CD14-positive monocyte (primary cell): ENCODE data around the gene SLC43A2. TPM values are rescaled to one million over a fixed set of nuclear protein-coding genes. Genes with fewer than 3 reads are reported as not detected.
"Not testable (repeated sequence)": the region's sequence is repeated elsewhere in the genome, so short reads cannot be mapped to it uniquely, and the experiment has no call there.

Experiments
- DNase-seq, 3 donors: peaks; one replicate each; pipeline ENCODE4 v3.0.0-alpha.2; 2011 to 2022
- H2AFZ ChIP-seq: 2 replicates; pipeline ENCODE4 v1.6.0; 2012; ENCODE audit warnings: mild to moderate bottlenecking, low read depth, low read length, inconsistent platforms; ENCODE audit not compliant: insufficient read depth, poor library complexity, severe bottlenecking
- H3K27ac ChIP-seq, 2 donors: 1 replicate in 1 of 2; 2 replicates in 1 of 2; pipeline ENCODE4 v1.5.1; 2012 to 2013; ENCODE audit warnings: low read length in 2 of 2, control low read depth in 1 of 2, inconsistent platforms in 1 of 2, low read depth in 1 of 2, mild to moderate bottlenecking in 1 of 2
- H3K27me3 ChIP-seq, 2 donors: one replicate each; pipeline versions ENCODE4 v1.6.0 to v1.6.1; 2011 to 2013; ENCODE audit warnings: low read length in 2 of 2; ENCODE audit not compliant: control insufficient read depth in 2 of 2, insufficient read depth in 2 of 2
- H3K36me3 ChIP-seq, 2 donors: replicated peaks in 1 of 2; 1 replicate in 1 of 2; 2 replicates in 1 of 2; pipeline versions ENCODE4 v1.5.1 to v1.6.1; 2012 to 2013; ENCODE audit warnings: low read length in 2 of 2, control low read depth in 1 of 2, inconsistent platforms in 1 of 2, mild to moderate bottlenecking in 1 of 2; ENCODE audit not compliant: insufficient read depth in 2 of 2, control insufficient read depth in 1 of 2
- H3K4me1 ChIP-seq, 2 donors: 1 replicate in 1 of 2; 2 replicates in 1 of 2; pipeline versions ENCODE4 v1.5.1 to v1.6.1; 2012 to 2013; ENCODE audit warnings: low read length in 2 of 2, control low read depth in 1 of 2, inconsistent platforms in 1 of 2, mild to moderate bottlenecking in 1 of 2, moderate library complexity in 1 of 2; ENCODE audit not compliant: insufficient read depth in 2 of 2, control insufficient read depth in 1 of 2
- H3K4me2 ChIP-seq: replicated peaks from 2 replicates; pipeline ENCODE3; 2012; ENCODE audit warnings: low read length, moderate library complexity, mild to moderate bottlenecking; ENCODE audit not compliant: poor library complexity, severe bottlenecking; ENCODE audit errors: extremely low read depth
- H3K4me3 ChIP-seq, 3 experiments: fragments of 200-600 bp in 1 of 3; sonication (generic) in 1 of 3; replicated peaks in 1 of 3; 1 replicate in 2 of 3; 2 replicates in 1 of 3; pipeline ENCODE4 v1.5.1; 2011 to 2013; ENCODE audit warnings: low read length in 3 of 3, mild to moderate bottlenecking in 3 of 3, control low read depth in 2 of 3, low read depth in 2 of 3, inconsistent platforms in 1 of 3, moderate library complexity in 1 of 3
- H3K79me2 ChIP-seq: 2 replicates; pipeline ENCODE4 v1.6.0; 2012; ENCODE audit warnings: mild to moderate bottlenecking, control low read depth, inconsistent platforms, low read length, moderate library complexity; ENCODE audit not compliant: insufficient read depth
- H3K9ac ChIP-seq: 2 replicates; pipeline ENCODE4 v1.6.0; 2017; ENCODE audit warnings: low read length, mild to moderate bottlenecking; ENCODE audit not compliant: insufficient read depth, poor library complexity, severe bottlenecking
- H3K9me3 ChIP-seq, 2 donors: replicated peaks in 1 of 2; 1 replicate in 1 of 2; 2 replicates in 1 of 2; pipeline versions ENCODE4 v1.5.1 to v1.6.1; 2012 to 2013; ENCODE audit warnings: low read length in 2 of 2, control low read depth in 1 of 2; ENCODE audit not compliant: control insufficient read depth in 1 of 2, insufficient read depth in 1 of 2
- H4K20me1 ChIP-seq: 2 replicates; pipeline ENCODE4 v1.6.0; 2012; ENCODE audit warnings: mild to moderate bottlenecking, low read length, control low read depth, moderate library complexity; ENCODE audit not compliant: insufficient read depth
- H3K27ac Mint-ChIP-seq, 7 donors: one replicate each; pipeline ENCODE4 v1.8.0; 2020; ENCODE audit warnings: mild to moderate bottlenecking in 7 of 7, mixed read lengths in 7 of 7, moderate library complexity in 6 of 7, inconsistent platforms in 2 of 7
- H3K27me3 Mint-ChIP-seq, 3 donors: one replicate each; pipeline ENCODE4 v1.8.0; 2021 to 2022; ENCODE audit warnings: low read depth in 3 of 3, mild to moderate bottlenecking in 3 of 3, mixed read lengths in 3 of 3, moderate library complexity in 3 of 3, inconsistent platforms in 1 of 3
- H3K36me3 Mint-ChIP-seq, 2 donors: one replicate each; pipeline ENCODE4 v1.8.0; 2020; ENCODE audit warnings: mixed read lengths in 2 of 2, inconsistent platforms in 1 of 2, mild to moderate bottlenecking in 1 of 2
- H3K4me1 Mint-ChIP-seq: one replicate; pipeline ENCODE4 v1.8.0; 2020; ENCODE audit warnings: mild to moderate bottlenecking, mixed read lengths
- H3K4me3 Mint-ChIP-seq, 2 donors: one replicate each; pipeline ENCODE4 v1.8.0; 2020; ENCODE audit warnings: mild to moderate bottlenecking in 2 of 2, mixed read lengths in 2 of 2, moderate library complexity in 1 of 2
- H3K9me3 Mint-ChIP-seq, 7 donors: one replicate each; pipeline ENCODE4 v1.8.0; 2020 to 2022; ENCODE audit warnings: mixed read lengths in 7 of 7, mild to moderate bottlenecking in 6 of 7, moderate library complexity in 6 of 7, inconsistent platforms in 2 of 7
- WGBS: methylation state at CpG from one replicate; pipeline ENCODE4 v1.1.5; 2013; ENCODE audit warnings: missing lambda C conversion rate; ENCODE audit not compliant: insufficient coverage; 5-methylcytosine and 5-hydroxymethylcytosine counted together
- intact Hi-C, 2 donors: fragments of 100-400 bp; cut with micrococcal nuclease; formaldehyde crosslinking; loops; one replicate each; pipeline versions ENCODE4 v1.15.0 to v1.15.1; 2023
- polyA plus RNA-seq, 3 donors: library from polyadenylated mRNA; depleted of rRNA in 1 of 3; unstranded in 2 of 3; stranded (reverse) in 1 of 3; fragments of 300-500 nt in 2 of 3; fragments of >200 nt in 1 of 3; fragmentation: Illumina TruSeq in 2 of 3; gene quantifications; 1 replicate in 2 of 3; 2 replicates in 1 of 3; pipeline ENCODE4 v1.2.3, GENCODE V29; 2012 to 2021
- TF ChIP-seq, protein P1 (sequence below): fragments of 200-600 bp; IDR thresholded peaks from one replicate; pipeline ENCODE4 v1.8.0; 2022; ENCODE audit warnings: antibody characterized with exemption, mild to moderate bottlenecking

Gene SLC43A2
- polyA plus RNA-seq, 3 donors, result 115 to 151 (median 117) TPM

DNA sequence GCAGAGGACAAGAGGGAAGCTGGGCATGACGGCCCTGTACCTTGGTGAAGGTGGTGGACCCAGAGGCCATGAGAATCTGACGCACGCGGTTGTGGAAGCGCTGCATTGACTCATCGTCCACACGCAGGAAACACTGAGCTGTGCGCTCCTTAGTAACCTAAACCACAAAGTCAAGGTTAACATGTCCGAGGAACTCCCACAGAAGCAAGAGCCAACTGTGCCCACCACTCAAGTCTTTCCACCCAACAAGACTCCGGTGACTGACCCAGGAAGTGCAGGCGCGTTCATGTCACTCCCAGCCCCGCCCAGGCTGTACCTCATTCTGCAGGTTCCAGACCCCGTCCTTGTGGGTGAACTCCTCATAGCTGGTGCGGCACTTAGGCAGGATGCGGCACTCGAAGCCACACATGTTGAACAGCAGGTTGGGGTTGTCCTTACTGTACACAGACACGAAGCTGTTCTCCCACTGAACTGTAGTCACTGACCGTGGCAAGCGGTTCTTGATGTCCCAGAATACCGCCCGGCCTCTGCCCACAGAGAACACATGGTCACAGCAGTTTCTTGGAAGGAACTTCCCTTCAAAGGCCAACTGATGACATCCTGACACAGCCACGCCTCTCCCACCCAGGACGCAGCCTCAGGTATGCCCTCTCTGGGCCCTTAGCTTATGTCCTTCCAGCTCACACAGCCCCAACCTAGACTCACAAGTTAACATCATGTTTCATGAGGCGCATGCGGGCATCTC is 44.6 kb upstream of the SLC43A2 start:
- Mint-ChIP-seq H3K27ac (peak overlapping the region in 3 of 7 donors; percentile 10 to 71 (median 42)), H3K9me3 (no peaks in the 10 kb centered on the region), H3K27me3 (peaks cover 0 to under 1% (median 0%) of the 10 kb centered on the region in 3 donors), H3K4me1 (peaks cover 6% of the 10 kb centered on the region), H3K4me3 (no peak overlapping the region), H3K36me3 (peaks cover 89 to 97% of the 10 kb centered on the region in 2 donors)
- no peak for DNase-seq
- no peaks in the 10 kb centered on the region for H3K4me1 ChIP-seq
- H3K36me3 ChIP-seq, result peaks cover 80 to 99% of the 10 kb centered on the region in 2 donors
- H4K20me1 ChIP-seq, result peaks cover 86% of the 10 kb centered on the region
- H3K9me3 ChIP-seq, result no peaks in the 10 kb centered on the region
- TF ChIP-seq, protein P1, sequence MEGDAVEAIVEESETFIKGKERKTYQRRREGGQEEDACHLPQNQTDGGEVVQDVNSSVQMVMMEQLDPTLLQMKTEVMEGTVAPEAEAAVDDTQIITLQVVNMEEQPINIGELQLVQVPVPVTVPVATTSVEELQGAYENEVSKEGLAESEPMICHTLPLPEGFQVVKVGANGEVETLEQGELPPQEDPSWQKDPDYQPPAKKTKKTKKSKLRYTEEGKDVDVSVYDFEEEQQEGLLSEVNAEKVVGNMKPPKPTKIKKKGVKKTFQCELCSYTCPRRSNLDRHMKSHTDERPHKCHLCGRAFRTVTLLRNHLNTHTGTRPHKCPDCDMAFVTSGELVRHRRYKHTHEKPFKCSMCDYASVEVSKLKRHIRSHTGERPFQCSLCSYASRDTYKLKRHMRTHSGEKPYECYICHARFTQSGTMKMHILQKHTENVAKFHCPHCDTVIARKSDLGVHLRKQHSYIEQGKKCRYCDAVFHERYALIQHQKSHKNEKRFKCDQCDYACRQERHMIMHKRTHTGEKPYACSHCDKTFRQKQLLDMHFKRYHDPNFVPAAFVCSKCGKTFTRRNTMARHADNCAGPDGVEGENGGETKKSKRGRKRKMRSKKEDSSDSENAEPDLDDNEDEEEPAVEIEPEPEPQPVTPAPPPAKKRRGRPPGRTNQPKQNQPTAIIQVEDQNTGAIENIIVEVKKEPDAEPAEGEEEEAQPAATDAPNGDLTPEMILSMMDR, result no peak
- no peak overlapping the region for H3K4me2 ChIP-seq
- no peaks in the 10 kb centered on the region for H3K27me3 ChIP-seq
- WGBS, result 84% methylated on average over 26 of the region's 26 CpGs
- no peak overlapping the region for H3K9ac ChIP-seq
- H3K4me3 ChIP-seq, result no peak overlapping the region
- intact Hi-C loops, result loop anchor here (5.0 to 10.0 kb wide), 3 partner anchors 34 to 112 kb away; no protein-coding TSS in a partner anchor
- H3K79me2 ChIP-seq, result peaks cover 15% of the 10 kb centered on the region
- H2AFZ ChIP-seq, result no peak overlapping the region
- peak overlapping the region in 1 of 2 donors; percentile 14 for H3K27ac ChIP-seq

DNA sequence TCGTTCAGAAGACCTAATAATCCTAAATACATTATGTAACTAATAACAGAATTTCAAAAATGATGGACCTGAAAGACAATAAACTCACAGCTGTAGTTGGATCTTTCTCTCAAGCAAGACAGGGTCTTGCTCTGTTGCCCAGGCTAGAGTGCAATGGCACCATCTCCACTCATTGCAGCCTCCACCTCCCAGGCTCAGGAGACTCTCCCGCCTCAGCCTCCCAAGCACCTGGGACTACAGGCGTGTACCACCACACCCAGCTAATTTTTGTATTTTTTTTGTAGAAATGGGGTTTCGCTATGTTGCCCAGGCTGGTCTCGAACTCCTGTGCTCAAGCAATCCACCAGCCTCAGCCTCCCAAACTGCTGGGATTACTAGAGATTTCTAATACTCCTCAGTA is 35.3 kb upstream of the SLC43A2 start:
- H3K4me2 ChIP-seq, H3K9ac ChIP-seq, H3K27me3 Mint-ChIP-seq, H3K9me3 Mint-ChIP-seq, H2AFZ ChIP-seq, H3K9me3 ChIP-seq, H3K27me3 ChIP-seq, H3K4me3 ChIP-seq, DNase-seq, H3K4me1 ChIP-seq, intact Hi-C loops, H3K4me3 Mint-ChIP-seq, H3K4me1 Mint-ChIP-seq: not testable (repeated sequence)
- Histone ChIP-seq H3K36me3 (peaks cover 82 to 93% of the 10 kb centered on the region in 2 donors), H3K79me2 (peaks cover 41% of the 10 kb centered on the region), H4K20me1 (peaks cover 76% of the 10 kb centered on the region), H3K27ac (peak overlapping the region in 1 of 2 donors; percentile 20)
- Mint-ChIP-seq H3K36me3 (peaks cover 72 to 98% of the 10 kb centered on the region in 2 donors), H3K27ac (peak overlapping the region in 1 of 7 donors; percentile 32)
- no CpG with 5 or more reads among the region's 5 CpGs for WGBS
